ENCODE data around the gene SUN5. TPM values are rescaled to one million over a fixed set of nuclear protein-coding genes. Genes with fewer than 3 reads are reported as not detected.
"Not testable (repeated sequence)": the region's sequence is repeated elsewhere in the genome, so short reads cannot be mapped to it uniquely, and the experiment has no call there.

The SUN5 gene
- total and polyA plus RNA-seq, 8 donors, result not detected

GRCh38 chr20:32963176-32963575 lies 41.1 kb downstream of the SUN5 start:
- Histone ChIP-seq H3K27ac (no peak overlapping the region), H3K27me3 (no peaks in the 10 kb centered on the region), H3K36me3 (no peaks in the 10 kb centered on the region), H3K9me3 (no peaks in the 10 kb centered on the region), H3K4me3 (no peak overlapping the region), H3K4me1 (no peaks in the 10 kb centered on the region)
- no peak for ATAC-seq
- FAIRE-seq, result no peak
- DNase-seq, result peak in 1 of 6 donors; percentile 11
- WGBS, 2 donors, result 58 to 81% methylated on average over 5 of the region's 5 CpGs
- TF ChIP-seq CTCF (IDR thresholded peaks at IDR 0.05), result no peak
- intact Hi-C loops (cut with DNase I), result no loop called here

GRCh38 chr20:32962646-32963045 lies 41.6 kb downstream of the SUN5 start:
- H3K4me3 ChIP-seq; ATAC-seq; intact Hi-C loops (cut with DNase I); H3K4me1 ChIP-seq; FAIRE-seq; H3K27me3 ChIP-seq; H3K27ac ChIP-seq; H3K36me3 ChIP-seq; H3K9me3 ChIP-seq: not testable (repeated sequence)
- DNase-seq, result peak in 1 of 6 donors; percentile 17
- 68 to 77% methylated on average over 11 of the region's 11 CpGs for WGBS, 2 donors

- ATAC-seq (no peak), DNase-seq (peak in 1 of 6 donors; percentile 33), FAIRE-seq (no peak)
- H3K4me3 ChIP-seq, result no peak overlapping the region
- no peaks in the 10 kb centered on the region for H3K27me3 ChIP-seq
- no peaks in the 10 kb centered on the region for H3K36me3 ChIP-seq
- no peaks in the 10 kb centered on the region for H3K4me1 ChIP-seq
- no peak for TF ChIP-seq CTCF (IDR thresholded peaks at IDR 0.05)
- H3K27ac ChIP-seq, result no peak overlapping the region
- no peaks in the 10 kb centered on the region for H3K9me3 ChIP-seq
- WGBS, 2 donors, result 70 to 71% methylated on average over 5 of the region's 5 CpGs
- intact Hi-C loops (cut with DNase I), result no loop called here
These were observed 42.2 kb downstream of the SUN5 start for GRCh38 chr20:32962053-32962452.

GRCh38 chr20:32960849-32961731 lies 43.1 kb downstream of the SUN5 start:
- H3K4me3 ChIP-seq, result no peak overlapping the region
- no peak overlapping the region for H3K27ac ChIP-seq
- intact Hi-C loops (cut with DNase I), result no loop called here
- H3K27me3 ChIP-seq, result no peaks in the 10 kb centered on the region
- ATAC-seq, result no peak
- DNase-seq, result peak in 1 of 6 donors; percentile 44
- 76 to 80% methylated on average over 28 of the region's 28 CpGs for WGBS, 2 donors
- no peak for FAIRE-seq
- no peak for TF ChIP-seq CTCF (IDR thresholded peaks at IDR 0.05)
- H3K9me3 ChIP-seq, result no peaks in the 10 kb centered on the region
- no peaks in the 10 kb centered on the region for H3K36me3 ChIP-seq
- H3K4me1 ChIP-seq, result no peaks in the 10 kb centered on the region

- no peak for DNase-seq
- no peak for TF ChIP-seq CTCF (IDR thresholded peaks at IDR 0.05)
- H3K27me3 ChIP-seq, result no peaks in the 10 kb centered on the region
- no peak overlapping the region for H3K4me3 ChIP-seq
- no peaks in the 10 kb centered on the region for H3K4me1 ChIP-seq
- no peak for ATAC-seq
- intact Hi-C loops (cut with DNase I), result no loop called here
- H3K27ac ChIP-seq, result no peak overlapping the region
- no peaks in the 10 kb centered on the region for H3K36me3 ChIP-seq
- no peak for FAIRE-seq
- H3K9me3 ChIP-seq, result no peaks in the 10 kb centered on the region
These were observed 44.1 kb downstream of the SUN5 start for GRCh38 chr20:32960222-32960518.
